GM21526 (cell line): ENCODE results near the gene LATS2.
"Not testable (repeated sequence)": the region's sequence is repeated elsewhere in the genome, so short reads cannot be mapped to it uniquely, and the experiment has no call there.

Experiments
- ATAC-seq: cut with Tn5 transposase; IDR thresholded peaks from one replicate; pipeline ENCODE4 v1.9.1; 2021; ENCODE audit warnings: moderate library complexity; ENCODE audit not compliant: unreplicated experiment, low FRiP score

LATS2 gene

DNA sequence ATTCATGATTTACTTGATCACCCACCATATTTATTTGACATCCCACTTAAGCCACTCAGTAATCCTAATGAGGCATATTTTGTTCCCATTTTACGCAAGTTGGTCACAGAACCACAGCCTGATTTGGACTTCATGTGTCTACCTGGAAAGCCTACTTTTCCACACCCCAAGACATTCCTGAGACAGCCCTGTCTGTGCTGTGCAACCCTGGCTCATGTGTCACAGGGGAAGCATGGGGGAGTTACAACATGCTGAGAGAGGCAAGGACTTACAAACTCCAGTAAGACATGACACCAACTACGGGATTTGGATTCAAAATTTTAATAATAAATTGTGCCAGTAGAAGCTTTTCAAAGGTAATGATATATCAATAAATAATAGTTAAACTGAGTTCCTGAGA, 88.7 kb downstream of the LATS2 start:
- ATAC-seq: no peak

DNA sequence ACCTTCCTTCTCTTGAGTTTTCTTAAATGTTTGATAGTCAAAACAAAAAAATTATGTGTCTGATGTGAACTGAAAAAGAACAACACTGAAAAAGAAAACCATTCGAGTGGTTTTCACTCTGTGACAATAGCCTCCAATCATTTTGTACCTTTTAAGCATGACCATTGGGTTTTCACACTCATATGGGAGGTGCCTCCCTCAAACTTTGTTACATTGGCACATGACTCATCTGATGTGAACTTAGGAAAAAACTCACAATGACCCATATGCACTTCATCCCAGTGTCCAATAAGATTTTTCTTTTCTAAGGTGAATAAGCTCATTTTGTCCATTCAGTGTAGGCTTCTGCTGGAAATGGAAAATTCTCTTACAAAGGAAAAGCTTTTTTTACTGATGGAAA, 92.2 kb downstream of the LATS2 start:
- no peak for ATAC-seq

DNA sequence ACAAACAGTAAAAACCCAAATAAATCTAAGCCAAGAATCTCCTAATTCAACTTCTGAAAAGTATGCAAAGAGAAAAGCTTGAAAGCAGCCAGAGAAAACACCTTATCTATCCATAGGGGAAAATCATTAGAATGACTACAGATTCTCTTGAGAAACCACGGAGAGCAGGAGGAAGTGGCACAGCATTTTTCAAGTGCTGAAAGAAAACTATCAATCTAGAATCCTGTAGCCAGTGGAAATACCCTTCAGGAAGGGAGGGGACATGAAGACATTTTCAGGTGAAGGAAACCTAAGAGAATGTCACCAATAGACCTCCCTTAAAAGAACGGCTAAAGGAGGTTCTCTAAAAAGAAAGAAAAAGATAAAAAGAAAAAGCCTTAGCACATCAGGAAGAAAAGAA, 92.6 kb downstream of the LATS2 start:
- ATAC-seq: no peak

DNA sequence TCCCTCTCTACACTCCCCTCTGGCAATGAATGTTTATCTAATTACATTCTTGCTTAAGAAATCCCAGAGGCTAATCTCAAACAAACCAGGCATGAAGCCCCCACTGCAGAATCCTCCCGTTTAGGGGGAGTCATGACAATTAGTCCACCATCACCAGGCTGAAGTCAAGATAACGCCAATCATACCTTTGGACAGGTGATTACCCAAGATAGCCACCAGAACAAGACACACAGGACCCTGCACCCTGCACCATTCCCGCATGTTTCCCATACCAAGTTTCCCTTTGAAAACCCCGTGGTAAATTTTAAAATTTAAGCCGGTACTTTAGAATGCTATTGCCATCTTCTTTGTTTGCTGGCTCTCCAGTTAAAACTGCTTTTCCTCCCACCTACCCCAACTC, 94.0 kb downstream of the LATS2 start:
- no peak for ATAC-seq

DNA sequence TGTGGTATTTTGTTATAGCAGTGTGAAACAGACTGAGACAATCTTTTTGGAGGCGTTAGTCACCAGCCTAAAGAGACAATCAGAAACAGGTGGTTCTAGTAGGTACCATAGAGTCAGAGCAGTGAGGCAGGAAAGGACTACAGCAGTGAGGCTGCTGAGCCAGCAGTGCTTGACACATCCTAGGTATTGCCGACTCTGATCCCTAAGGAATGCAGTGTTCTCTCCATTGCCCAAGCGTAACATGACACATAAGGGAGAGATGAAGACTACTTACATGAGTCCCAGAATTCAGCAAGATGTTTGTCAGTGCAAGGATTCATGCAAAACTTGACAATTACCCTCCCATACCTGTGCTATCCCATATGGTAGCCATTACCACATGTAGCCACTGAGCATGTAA, 96.5 kb downstream of the LATS2 start:
- ATAC-seq: no peak

DNA sequence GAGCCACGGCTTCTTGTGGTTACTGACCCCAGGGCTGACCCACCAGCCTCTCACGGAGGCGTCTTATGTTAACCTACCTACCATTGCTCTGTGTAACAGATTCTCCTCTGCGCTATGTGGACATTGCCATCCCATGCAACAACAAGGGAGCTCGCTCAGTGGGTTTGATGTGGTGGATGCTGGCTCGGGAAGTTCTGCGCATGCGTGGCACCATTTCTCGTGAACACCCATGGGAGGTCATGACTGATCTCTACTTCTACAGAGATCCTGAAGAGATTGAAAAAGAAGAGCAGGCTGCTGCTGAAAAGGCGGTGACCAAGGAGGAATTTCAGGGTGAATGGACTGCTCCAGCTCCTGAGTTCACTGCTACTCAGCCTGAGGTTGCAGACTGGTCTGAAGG, 99.7 kb downstream of the LATS2 start:
- ATAC-seq: not testable (repeated sequence)

DNA sequence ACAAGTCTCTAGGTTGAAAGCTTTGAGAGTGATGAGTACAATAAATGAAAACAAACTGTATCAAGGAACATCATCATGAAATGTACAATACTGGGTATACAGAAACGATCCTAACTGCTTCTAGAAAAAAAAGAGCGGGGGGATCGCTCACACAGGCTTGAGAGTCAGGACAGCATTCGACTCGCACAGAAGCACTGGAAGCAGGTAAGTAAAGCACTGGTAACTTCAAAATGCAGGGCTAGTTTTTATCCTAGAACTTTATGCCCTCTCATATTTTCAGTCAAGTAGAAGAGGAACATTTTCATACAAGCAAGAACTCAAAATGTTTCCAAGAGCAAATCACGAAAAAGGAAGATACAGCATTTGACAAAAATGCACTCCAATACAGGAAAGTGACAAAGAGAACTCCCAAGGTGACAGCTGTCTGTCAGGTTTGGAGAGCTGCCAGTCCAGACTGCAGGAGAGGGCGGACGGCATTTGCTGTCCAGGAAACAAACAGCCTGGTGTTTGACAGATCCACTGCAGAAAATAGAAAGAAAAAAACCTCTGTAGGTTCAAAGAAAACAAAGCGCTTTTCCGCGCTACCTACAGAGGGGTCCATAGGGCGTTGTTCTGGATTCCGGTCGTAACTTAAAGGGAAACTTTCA, 100.6 kb downstream of the LATS2 start:
- no peak for ATAC-seq

DNA sequence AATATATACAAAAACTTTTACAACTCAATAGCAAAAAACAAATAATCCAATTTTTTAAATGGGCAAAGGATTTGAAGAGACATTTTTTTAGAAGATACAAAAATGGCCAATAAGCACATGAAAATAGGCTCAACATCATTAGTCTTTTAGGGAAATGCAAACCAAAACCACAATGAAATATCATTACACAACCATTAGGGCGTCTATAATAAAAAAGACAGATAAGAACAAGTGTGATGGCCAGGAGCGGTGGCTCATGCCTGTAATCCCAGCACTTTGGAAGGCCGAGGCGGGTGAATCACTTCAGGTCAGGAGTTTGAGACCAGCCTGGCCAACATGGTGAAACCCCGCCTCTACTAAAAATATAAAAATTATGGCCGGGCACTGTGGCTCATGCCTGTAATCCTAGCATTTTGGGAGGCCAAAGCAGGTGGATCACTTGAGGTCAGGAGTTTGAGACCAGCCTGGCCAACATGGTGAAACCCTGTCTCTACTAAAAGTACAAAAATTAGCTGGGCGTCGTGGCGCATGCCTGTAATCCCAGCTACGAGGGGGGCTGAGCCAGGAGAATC, 104.3 kb downstream of the LATS2 start:
- ATAC-seq: not testable (repeated sequence)

DNA sequence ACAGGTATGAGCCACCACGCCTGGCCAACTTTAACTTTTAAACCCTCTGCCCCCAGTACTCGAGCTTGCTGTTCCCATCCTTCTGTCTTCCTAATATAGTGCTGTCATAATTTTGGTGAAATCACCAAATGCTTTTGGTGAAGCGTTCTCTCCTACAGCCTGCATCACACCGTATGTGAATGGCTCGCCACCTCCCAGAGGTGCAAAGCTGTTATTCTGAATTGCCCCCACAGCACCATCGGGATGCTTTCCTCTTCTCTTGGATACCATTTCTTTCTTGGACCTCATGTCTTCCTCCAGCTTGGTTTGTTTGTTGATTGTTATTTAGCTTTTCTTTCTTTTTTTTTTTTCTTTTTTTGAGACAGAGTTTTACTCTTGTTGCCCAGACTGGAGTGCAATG, 105.9 kb downstream of the LATS2 start:
- no peak for ATAC-seq

DNA sequence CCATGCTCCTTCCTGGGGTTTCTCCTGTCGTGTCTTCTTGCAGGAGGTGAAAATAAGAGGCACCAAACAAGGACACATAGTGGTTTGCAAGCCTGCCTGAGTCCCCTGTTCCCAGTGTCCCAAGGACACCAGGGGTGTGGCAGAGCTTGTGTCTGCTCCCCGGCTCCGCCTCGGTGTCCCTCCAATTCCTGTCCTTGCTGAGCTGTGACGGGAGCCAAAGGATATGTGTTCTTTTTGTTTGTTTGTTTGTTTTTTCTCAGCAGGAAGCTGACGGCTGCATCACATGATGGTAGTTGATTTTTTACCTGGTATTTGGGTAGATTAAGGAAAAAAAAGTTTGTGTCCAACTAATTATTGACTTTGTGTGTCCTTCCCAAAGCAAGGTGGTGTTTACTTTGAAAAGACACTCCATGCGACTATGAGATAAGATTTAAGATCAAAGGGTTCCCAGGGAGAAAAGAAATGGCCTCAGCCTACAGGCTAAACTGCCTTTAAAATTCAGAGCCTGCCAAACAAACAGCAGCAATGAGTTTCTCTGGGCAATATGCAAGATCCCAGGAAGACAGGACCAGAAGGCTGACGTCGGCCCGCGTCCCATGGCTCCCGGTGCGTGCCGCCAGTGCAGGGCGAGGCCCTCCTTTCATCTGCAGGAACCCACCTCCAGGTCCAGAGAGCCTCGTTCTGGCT, 108.0 kb downstream of the LATS2 start:
- ATAC-seq: no peak

DNA sequence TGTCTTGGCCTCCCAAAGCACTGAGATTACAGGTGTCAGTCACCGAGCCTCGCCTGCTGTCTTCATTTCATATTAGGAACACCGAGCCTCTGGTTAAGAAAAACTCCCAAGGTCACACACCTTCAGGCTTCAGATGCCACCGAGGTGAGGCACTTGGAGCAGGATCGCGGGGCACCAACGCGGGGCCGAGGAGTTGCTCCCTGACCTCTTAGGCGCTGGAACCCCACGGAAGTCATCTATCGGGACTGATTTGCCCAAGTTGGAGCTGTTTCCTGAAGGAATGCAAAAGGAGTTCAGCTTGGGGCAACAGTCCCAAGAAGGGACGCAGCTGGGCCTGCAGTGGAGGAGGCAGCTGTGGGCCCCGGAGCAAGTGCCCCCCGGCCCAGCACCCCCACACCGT, 108.5 kb downstream of the LATS2 start:
- no peak for ATAC-seq

DNA sequence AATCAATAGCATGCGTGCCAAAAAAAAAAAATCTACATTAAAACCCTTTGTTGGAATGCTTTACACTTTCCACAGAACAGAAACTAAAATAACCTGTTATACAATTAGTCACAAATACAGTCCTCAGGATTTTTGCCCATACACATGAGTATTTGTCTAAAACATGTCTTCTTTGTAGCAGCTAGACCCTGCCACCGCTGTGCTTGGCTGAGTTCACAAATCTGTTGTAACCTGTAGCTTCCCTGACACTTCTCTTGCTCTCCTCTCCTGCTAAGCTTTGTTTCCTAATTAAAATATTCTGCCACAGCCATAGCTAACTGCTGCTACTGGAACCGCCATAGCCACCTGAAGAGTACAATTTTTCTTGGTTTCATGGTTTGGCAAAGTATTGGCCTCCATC, 113.4 kb downstream of the LATS2 start:
- not testable (repeated sequence) for ATAC-seq

DNA sequence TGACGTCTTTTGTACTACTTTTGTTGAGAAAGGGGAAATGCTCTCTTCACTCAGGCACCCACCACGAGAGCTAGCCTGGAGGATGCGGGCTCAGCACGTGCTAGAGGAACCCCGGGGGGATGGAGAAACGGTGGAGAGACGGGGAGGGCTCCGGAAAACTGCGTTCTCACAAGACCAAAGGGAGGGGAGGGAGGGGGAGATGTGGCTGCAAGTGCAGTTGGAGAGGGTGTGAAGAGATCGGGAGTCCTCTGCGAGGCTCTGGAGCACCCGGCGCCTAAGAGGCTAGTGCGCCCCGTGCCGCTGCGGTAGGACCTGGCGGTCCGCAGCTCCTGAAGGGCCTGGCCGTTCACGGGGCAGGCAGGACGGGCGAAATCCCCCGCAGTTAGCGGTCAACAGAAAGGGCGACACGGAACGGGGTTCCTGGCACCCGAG, 115.4 kb downstream of the LATS2 start:
- ATAC-seq: no peak

DNA sequence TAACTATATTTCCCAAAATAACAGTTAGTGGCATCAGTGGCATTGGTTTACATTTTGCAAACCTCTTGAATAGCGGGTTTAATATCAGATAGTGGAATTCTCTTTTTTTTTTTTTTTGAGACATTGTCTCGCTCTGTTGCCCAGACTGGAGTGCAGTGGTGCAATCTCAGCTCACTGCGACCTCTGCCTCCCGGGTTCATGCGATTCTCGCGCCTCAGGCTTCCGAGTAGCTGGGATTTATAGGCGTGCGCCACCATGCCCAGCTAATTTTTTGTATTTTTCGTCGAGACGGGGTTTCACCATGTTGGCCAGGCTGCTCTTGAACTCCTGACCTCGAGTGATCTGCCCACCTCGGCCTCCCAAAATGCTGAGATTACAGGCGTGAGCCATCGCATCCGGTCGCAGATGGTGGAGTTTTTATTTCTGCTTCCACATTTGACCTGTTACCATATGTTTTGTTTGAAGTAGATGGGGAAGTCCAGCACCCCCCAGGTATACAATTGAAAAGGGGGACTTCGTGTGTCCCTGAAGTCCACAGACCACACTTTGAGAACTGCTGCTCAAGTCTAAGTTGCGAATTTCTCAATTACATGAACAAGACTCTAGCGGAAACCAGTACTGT, 118.3 kb downstream of the LATS2 start:
- ATAC-seq: no peak

DNA sequence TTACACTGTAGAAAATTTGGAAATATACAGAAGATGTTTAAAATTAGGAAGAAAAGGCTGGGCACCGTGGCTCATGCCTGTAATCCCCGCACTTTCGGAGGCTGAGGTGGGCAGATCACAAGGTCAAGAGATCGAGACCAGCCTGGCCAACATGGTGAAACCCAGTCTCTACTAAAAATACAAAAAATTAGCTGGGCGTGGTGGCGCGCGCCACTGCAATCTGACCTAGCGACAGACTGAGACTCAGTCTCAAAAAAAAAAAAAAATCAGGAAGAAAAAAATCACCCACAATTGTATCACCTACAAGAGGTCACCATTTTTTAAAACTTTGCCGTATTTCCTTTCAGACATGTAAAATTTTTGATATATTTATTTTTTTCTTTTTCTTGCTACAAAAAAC, 120.9 kb downstream of the LATS2 start:
- not testable (repeated sequence) for ATAC-seq

DNA sequence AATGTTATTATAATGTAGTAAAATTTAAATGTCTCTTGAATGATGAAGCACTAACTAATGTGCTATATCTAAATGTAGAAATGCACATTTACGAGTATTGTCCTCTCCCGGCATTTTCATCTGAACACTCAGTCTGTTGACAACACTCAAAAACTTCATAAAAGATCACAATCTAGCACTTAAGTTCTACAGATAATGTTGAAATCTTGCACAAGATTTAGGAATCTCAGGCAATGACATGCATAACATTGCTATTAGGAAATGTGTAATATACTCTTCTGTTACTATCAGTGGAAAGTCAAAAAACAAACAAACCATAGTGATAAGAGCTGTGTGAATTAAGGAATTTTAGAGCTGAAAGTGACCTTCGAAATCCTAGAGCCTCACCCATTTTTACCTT, 121.3 kb downstream of the LATS2 start:
- ATAC-seq: no peak

DNA sequence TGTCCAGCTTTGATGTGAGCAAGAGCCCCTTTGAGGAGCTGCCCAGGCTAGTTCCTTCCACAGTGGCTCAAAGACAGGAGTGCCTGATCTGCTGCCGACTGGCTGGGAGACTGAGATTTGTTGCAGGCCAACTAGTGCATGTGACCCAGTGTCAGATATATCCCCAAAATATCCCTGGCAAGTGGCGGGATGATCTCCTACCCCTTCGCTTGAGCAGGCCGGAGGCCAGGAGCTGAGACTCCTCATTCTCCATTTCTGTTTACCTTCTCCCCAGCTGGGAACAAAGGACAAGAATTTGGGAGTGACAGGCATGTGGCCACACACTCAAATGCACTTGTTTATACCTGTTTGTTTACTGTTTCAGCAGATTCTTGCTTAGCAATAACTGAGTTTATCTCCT, 121.7 kb downstream of the LATS2 start:
- no peak for ATAC-seq

DNA sequence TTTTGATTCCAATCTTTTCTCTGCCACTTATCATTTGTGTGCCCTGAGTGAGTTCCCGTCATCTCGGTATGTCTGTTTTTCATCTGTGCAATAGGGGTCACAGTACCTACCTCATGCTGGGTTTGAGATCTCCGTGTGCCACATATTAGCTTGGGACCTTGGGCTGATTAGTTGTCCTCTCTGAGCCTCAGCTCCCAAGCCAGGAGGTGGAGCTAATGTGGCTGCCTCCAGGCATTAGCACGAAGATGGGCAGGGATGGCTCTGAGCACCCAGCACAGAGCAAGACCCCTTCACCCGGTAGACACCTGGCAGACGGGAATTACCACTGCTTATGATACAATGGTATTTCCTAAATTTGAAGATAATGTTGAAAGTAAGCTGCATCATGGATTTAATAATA, 123.1 kb downstream of the LATS2 start:
- no peak for ATAC-seq

DNA sequence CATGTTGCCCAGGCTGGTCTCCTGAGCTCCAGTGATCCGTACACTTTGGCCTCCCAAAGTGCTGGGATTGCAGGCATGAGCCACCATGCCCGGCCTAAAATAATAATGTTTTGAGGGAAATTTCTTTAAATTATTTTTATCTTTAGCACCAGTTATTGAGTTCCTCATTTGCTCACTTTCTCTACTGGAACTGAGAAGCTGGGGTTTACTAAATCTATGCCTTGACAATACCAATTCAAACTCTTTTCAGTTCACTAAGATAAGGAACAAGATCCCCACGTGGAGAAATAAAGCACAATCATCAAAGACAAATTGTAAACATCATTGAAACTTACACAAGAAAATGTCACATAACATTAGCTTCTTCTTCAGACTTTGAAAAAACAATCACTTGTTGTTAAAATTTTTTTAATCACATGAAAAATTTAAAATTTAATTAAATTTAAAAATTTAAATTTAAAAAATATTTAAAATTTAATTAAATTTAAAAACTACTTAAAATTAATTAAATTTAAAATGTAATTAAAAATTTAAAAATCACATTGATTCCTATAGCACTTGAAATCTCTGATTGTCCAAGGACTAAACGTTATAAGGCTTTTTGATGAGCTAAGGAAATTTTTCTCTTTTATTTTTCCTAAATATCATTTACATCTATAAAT, 133.7 kb downstream of the LATS2 start:
- ATAC-seq: no peak

DNA sequence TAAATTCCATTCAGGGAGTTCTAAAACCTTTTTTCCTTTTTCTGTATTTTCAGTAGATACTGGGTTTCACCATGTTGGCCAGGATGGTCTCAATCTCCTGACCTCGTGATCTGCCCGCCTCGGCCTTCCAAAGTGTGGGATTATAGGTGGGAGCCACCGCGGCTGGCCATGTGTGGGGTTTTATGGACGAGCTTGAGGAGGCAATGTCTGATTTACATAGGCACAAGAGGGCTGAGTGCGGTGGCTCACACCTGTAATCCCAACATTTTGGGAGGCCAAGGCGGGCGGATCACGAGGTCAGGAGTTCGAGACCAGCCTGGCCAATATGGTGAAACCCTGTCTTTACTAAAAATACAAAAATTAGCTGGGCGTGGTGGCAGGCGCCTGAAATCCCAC, 136.0 kb downstream of the LATS2 start:
- ATAC-seq: not testable (repeated sequence)

DNA sequence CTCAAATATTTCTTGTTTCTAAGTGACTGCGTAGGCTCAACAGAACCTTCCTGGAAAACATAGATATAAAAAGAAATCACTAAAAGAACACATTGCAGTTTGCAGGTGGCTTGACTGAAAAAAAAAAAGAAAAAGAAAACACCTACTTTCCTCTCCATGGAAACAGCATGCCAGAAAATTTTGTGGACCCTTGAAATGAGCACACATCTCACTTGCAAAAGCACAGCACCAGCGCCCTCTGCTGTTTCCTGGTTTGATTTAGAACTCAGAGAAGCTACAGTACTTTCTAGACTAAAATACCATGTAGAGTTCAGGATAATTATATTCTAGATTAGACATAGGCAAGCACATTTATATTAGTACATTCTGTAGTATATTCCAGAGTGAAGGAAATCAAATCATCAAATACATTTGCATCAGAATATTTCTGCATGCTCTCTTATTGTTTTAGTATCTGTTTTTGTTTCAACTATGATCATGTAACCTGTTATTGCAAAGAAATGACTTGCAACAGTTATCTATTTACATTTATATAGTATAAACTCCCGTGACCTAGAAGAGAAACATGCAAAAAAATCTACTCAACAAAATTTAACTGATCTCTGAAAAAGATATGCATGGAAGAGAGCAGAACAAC, 136.5 kb downstream of the LATS2 start:
- no peak for ATAC-seq
